GM19025 (cell line): ENCODE data around the gene POMGNT2.
"Not testable (repeated sequence)": the region's sequence is repeated elsewhere in the genome, so short reads cannot be mapped to it uniquely, and the experiment has no call there.

ENCODE experiments used
- ATAC-seq: cut with Tn5 transposase; IDR thresholded peaks from one replicate; pipeline ENCODE4 v1.9.1; 2021; ENCODE audit warnings: mild to moderate bottlenecking, low read depth, moderate library complexity; ENCODE audit not compliant: unreplicated experiment

Gene POMGNT2

DNA sequence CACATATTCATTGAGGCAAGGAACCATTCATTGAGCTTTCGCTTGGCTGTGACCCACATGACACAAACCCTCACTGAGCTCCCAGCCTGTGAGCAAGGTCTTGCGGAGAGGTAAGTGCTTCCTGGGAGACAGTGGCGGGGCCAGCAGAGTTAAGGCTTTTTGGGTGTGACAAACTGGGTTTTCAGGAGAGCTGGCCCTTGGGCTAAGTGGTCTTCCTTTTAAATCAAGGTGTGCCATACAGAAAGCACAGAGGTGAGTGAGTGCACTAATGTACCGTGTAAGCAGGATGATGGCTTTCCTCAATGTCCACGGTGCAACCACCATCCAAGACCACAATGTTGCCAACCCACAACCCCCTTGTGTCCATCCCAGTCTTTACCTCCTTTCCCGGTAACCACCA lies 28.6 kb downstream of the POMGNT2 start:
- ATAC-seq: no peak

DNA sequence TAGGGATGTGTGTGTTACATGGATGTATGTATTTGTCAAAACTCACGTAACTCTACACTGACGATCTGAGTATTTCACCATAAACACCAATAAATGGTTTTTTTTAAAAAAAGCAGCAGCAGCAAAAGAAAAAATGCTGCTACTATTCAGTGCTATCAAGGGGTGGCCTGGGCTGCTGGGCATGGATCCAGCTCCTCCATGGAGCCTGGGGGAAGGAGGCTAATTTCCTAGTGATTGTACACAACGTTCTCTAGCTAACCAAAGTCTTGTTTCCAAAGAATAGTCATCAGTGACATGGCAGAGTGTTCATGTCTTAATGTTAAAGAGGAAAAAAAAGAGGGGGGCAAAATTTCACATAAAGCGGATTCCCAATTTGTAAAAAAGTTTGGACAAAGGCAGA lies 29.0 kb downstream of the POMGNT2 start:
- no peak for ATAC-seq

DNA sequence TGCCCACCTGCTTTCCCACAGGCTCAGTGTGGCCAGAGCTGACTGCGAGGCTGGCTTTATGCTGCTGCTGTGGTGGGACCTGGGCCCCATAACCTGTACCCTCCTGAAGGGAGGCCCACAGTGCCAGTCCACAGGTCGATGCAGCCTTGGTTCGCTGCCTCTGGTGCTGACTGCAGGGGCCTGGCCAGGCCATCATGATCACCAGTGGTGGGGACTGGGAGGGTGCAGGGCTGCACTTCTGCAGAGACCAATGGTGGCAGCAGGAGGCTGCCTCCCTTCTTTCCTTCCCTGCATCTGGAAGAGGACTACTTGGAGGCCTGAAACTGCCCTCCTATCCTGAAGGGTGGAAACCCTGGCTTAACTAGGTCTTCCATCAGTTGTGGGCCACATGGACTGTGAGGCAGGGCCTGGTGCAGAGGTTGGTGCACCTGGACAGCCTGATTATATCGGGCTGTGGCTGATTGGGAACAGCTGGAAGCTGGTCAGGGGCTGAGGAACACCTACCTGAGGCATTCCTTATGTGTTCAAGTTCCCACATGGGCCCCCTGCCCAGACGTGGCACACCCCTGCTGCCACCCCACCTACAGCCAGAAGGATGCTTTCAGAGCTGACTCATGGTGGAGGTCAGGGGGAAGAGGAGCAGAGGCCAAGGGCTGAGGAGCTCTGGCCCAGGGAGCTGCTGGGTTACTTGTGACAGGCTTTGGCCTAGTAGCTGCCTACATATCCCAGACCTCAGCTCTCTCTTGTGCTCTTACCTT lies 29.8 kb downstream of the POMGNT2 start:
- no peak for ATAC-seq

DNA sequence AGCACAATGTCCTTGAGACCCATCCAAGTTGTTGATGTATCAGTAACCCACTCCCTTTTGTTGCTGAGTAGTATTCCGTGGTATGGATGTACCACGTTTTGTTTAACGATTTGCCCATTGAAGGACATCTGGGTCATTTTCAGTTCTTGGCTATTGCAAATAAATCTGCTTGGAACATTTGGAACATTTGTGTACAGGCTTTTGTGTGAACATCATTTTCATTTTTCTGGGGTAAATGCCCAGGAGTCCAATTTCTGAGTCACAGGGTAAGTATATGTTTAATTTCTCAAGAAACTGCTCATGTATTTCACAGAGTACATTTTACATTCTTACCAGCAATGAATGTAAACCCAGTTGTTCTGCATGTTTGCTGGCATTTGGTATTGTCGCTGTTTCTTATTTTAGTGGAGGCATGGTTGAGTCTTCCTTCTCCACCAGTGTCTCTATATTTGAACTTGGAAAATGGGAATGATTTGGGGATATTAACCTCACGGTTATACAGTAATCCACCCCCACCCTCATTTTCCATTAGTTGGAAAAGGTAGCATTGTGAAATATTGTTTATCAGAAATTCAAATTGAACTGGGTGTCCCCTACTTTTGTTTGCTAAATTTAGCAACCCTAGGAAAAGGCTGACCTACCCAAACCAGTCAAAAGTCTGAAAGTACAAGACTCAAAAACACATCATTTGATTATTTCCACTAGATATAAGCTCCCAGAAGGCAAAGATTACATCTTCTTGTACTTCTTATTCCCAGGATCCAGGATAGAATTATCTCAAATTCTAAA lies 30.8 kb downstream of the POMGNT2 start:
- ATAC-seq: no peak

GRCh38 chr3:43074482-43074881 lies 31.4 kb downstream of the POMGNT2 start:
- ATAC-seq: no peak

DNA sequence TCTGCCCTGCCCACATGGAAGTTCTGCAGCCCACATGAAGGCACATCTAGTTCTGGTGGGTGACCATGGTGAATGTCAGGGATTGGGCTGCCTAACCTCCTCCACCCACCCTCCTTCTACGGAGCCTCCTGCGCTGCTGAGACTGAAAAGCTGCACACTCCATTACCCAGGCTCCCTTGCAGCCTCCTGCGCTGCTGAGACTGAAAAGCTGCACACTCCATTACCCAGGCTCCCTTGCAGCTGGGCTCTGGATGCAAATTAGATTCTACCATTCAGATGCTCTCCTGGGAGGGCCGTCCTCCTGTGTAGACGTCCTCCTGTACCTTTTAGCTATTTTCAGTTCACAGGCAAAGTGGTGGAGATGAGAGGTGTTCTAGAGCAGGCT lies 32.1 kb downstream of the POMGNT2 start:
- no peak for ATAC-seq

- ATAC-seq: no peak
Observed at GRCh38 chr3:43073116-43073835, 32.6 kb downstream of the POMGNT2 start.

- no peak for ATAC-seq
Observed at GRCh38 chr3:43072361-43072760, 33.5 kb downstream of the POMGNT2 start.

DNA sequence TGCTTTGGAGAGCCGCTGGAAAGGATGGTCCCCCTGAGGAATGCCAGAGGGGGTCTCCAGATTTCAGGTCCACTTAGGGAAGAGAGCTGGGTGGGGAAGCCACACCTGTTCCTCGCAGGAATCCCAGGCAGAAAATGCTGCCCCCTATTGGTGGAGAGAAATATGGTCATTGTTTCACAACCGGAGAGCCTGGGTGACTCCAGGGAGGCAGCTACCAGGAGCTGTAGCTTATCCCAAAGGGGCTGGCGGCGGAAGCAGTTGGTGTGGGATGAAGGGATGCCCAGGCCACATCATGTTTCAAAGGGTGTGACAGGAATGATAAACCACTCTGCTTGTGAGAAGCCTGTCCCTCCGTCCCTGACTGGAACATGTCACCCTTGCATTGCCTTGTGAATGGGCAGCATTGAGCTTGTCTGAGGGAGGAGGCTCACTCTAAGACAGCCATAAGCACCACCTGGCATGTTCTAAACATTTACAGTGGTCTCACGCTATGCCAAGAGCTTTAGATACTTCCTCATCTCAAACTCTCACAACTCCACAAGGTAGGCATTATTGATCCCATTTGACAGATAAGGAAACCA lies 34.5 kb downstream of the POMGNT2 start:
- no peak for ATAC-seq

GRCh38 chr3:43070670-43071069 lies 35.2 kb downstream of the POMGNT2 start:
- ATAC-seq: not testable (repeated sequence)

GRCh38 chr3:43063114-43063513 lies 42.8 kb downstream of the POMGNT2 start:
- ATAC-seq: no peak

- ATAC-seq: no peak
Observed at GRCh38 chr3:43062564-43063040, 43.3 kb downstream of the POMGNT2 start.

- no peak for ATAC-seq
Observed at GRCh38 chr3:43062040-43062563, 43.8 kb downstream of the POMGNT2 start.

- ATAC-seq: no peak
Observed at GRCh38 chr3:43061101-43061895, 44.6 kb downstream of the POMGNT2 start.

DNA sequence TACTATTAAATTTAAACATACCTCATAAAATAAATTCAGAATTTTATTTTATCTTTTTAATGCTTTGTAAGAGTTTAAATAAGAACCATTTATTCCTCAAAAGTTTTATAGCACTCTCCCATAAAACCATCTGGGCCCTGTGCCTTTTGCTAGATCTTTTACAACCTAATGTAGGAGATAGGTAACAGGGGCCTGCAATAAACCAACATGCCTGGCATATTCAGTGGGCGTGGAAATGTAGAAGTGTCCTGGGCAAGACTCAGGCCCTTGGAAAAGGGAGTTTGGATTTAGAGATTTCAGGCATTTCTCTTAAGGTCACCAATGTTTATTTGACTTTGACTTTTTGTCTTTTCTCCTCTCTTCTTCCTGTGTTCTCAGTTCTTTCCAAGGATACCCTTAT lies 46.4 kb downstream of the POMGNT2 start:
- ATAC-seq: no peak

DNA sequence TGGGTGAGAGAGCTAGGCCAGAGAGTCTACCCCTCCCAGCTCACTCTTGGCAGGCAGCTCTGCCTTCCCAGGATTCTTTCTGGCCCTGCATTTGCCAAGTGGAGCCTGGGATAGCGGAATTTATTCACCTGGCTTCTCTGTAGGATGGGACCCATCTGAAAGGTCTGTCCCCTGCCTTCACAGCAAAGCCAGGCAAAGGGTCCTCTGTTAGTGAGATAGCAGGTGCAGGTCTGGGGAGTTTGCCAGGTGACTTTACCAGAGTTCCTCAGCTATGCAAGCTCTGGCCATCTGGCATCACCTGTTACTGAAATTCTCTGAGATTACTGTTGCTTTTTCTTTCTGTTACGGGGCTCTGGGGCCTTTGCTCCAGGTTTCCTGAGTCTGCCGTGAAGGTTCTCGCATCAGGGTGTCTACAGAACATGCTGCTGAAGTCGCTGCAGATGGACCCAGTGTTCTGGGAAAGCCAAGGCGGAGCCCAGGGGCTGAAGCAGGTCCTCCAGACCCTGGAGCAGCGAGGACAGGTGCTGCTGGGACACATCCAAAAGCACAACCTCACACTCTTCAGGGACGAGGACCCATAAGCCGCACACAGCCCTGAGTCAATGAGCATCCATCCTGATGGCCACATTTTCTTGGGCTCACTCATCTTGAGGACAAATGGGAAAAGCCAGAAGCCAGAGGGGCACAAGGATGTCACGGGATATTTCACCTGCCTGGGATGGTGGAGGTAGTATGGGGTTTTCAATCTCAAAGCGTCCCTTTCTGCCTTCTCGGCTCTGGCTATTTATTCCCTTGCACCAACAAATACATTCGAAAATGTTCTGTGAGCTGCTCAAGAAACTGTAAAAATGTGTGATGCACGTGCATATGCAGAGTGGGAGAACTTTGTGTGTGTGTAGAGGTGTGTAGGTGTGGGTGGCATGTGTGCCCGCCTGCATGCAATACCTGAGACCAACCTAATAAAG lies 49.8 kb downstream of the POMGNT2 start:
- ATAC-seq: no peak

- no peak for ATAC-seq
Observed at GRCh38 chr3:43055393-43055792, 50.5 kb downstream of the POMGNT2 start.

DNA sequence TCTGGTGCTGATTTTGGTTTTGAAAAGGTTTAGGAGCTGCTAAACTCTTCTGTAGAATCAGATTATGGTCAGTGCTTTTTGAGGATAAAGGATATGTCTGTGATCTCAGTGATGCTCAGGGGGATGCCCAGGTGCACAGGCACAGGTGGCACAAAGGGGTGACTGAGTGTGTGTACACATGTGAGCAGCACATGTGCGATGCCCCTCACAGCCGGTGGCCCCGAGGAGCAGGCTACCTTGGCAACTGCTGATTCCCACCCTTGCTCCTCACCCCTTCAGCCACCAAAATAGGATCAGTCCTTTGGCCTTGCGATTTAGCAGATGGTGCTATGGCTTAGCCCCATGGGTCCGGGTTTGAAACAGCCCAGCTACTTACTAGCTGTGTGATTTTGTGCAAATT lies 51.1 kb downstream of the POMGNT2 start:
- ATAC-seq: no peak

DNA sequence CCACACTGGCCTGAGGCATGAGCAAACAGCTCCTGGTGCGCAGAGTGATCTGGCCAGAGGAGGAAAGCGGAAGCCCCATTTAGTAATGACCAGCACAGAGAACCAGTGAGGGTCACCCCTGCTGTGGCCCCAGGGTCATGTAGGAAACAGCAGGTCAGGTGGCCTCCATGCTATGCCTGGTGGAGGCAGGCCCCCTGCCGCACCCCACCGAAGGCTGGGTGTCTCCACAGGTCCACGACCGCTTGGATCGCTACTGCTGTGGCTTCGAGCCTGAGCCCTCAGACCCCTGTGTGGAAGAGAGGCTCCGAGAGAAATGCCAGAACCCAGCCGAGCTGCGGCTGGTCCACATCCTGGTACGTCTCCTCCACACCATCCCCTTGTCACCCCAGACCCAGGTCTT lies 52.6 kb downstream of the POMGNT2 start:
- no peak for ATAC-seq
